ENCODE measurements around the gene INPP4A. TPM values are rescaled to one million over a fixed set of nuclear protein-coding genes. Genes with fewer than 3 reads are reported as not detected.
A peak's percentile ranks its signal among the peaks of the same experiment; 100 is the strongest.

The INPP4A gene
- total and polyA plus RNA-seq, 10 of the 15 experiments (the other 5 are each of a cell fraction or from before 2014, with no cell fraction given), result 4.7 to 62.3 (median 36.9) TPM

DNA sequence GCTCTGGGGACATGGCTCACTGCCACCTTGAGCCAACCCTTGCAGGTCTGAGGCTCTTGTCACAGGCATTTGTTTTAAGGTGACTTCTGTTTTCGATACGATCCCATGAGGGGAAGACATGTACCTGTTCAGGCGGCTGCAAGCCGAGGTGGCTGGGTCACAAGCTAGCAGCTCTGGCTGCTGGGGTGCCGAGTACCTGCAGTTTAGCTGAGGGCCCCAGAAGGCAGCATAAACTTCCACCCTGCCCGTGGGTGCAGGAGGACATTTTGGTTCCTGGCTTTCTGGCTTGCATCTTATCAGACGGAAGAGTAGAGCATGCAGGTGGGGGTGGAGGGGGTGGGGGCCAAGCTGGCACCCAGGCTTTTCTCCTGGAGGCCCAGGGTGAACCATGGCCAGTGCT is 135.3 kb downstream of the INPP4A start (continued):
- no peak for TF ChIP-seq SRF (IDR thresholded peaks at IDR 0.05; ENCODE audit: low read depth in 2 of 2, low read length in 2 of 2)
- no peak for TF ChIP-seq POLR2AphosphoS5 (IDR thresholded peaks at IDR 0.05; ENCODE audit: low read length)
- TF ChIP-seq SREBF1 (IDR thresholded peaks at IDR 0.05; ENCODE audit: low read length), result no peak
- TF ChIP-seq BHLHE40 (IDR thresholded peaks at IDR 0.05; ENCODE audit: borderline replicate concordance in 1 of 2, low read depth in 2 of 2, low read length in 1 of 2), result no peak
- no peak for TF ChIP-seq SPI1 (IDR thresholded peaks at IDR 0.05; ENCODE audit: borderline replicate concordance, insufficient read depth, low read depth, low read length)

DNA sequence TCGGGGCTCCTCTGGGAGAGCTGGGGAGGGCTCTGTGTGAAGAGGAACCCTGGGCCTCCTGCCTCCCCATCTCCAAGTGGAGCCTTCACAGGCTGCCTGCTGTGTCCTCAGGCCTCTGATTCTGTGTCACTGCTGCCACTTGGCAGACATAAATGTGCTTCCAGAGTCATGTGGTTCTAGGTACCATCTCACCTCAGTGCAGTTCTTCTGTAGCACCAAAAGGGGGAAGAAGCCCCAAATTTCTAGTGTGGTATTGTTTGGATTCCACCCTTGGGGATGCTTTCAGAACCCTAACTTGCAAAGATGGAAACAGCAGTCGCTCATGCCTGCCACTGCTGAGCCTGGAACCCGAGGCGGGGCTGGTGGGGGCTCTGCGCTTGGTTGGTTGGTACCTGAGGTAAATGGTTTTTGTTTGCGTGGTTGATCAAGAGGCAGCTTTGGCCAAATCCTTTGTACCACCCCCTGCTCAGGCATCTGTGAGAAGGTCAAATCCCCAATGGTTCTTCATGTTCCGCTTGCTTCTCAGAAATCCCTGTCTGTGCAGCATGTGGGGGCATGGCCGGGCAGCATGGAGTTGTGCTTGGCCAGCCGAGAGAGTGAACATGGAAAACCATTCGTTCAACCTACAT is 136.1 kb downstream of the INPP4A start:
- H3K4me3 ChIP-seq, result no peak overlapping the region
- H3K4me1 ChIP-seq (ENCODE audit: control insufficient read depth, insufficient read depth, low read length), result peaks cover 8% of the 10 kb centered on the region; the same call in 1 of the 2 replicates
- POLR2A ChIA-PET, result no interaction called here
- 56% methylated on average over 10 of the region's 10 CpGs for WGBS (ENCODE audit: insufficient coverage, insufficient replicate concordance, low lambda C conversion rate, missing lambda C conversion rate)
- no peak for FAIRE-seq
- no peak for DNase-seq (ENCODE audit: low read depth, low spot score)
- CTCF ChIA-PET, result interaction anchor here (0.9 to 1.4 kb wide), 2 partner anchors 10 to 12 kb away, joined by 3 read pairs; no protein-coding TSS in a partner anchor
- H3K4me2 ChIP-seq (ENCODE audit: control insufficient read depth, insufficient read depth), result 0 out of 2 replicates have a peak overlapping the region, but pooled peaks have one; percentile 28
- peak; percentile 40; the same call in 2 of the 3 replicates for ATAC-seq
- in situ Hi-C loops (cut with MboI) (no loop called here), intact Hi-C loops (cut with micrococcal nuclease; ENCODE audit: unreplicated experiment) (loop anchor here (10.0 kb wide), 1 partner anchor 484 kb away; no protein-coding TSS in a partner anchor)
- H3K9ac ChIP-seq (ENCODE audit: control insufficient read depth, insufficient read depth, low read length), result no peak overlapping the region
- H3K36me3 ChIP-seq (ENCODE audit: control insufficient read depth in 2 of 2, insufficient read depth in 2 of 2, low read length in 1 of 2), result peaks cover 31 to 32% of the 10 kb centered on the region in 2 experiments
- SMC1A ChIA-PET (ENCODE audit: uncharacterized antibody, unreplicated experiment), result interaction anchor here (1.4 kb wide), 1 partner anchor 168 kb away, joined by 3 read pairs; no protein-coding TSS in a partner anchor
- no peak overlapping the region for H2AFZ ChIP-seq (ENCODE audit: control insufficient read depth, low read depth, low read length)
- H3K27ac ChIP-seq (ENCODE audit: control insufficient read depth, insufficient read depth), result no peak overlapping the region
- no peaks in the 10 kb centered on the region for H3K79me2 ChIP-seq (ENCODE audit: control insufficient read depth, insufficient read depth, low read length)
- no peak for TF ChIP-seq MYB (IDR thresholded peaks at IDR 0.05; ENCODE audit: borderline replicate concordance, low read depth, low read length)
- 0 out of 2 replicates have a peak, but pooled peaks have one; percentile 4 for TF ChIP-seq RAD21 (IDR thresholded peaks at IDR 0.05; ENCODE audit: insufficient read depth, low read depth, low read length)
- H4K20me1 ChIP-seq (ENCODE audit: control insufficient read depth, insufficient read depth), result no peaks in the 10 kb centered on the region; the same call in 1 of the 2 replicates
- BruUV-seq (replicated peaks), result no TSS peak
- H3K9me3 ChIP-seq (replicated peaks; ENCODE audit: control insufficient read depth, insufficient read depth, low read length), result no peaks in the 10 kb centered on the region
- RAD21 ChIA-PET (ENCODE audit: unreplicated experiment), result no interaction called here
- H3K27me3 ChIP-seq (replicated peaks in 1 of 2; ENCODE audit: control insufficient read depth in 2 of 2, insufficient read depth in 2 of 2, low read length in 1 of 2), result no peaks in the 10 kb centered on the region

Data from GM12878 (cell line).